IPS-15b (cell line): ENCODE data around the gene CDA.

Experiments used
- H3K27me3 ChIP-seq: one replicate; pipeline ENCODE4 v1.6.1; 2013; ENCODE audit warnings: low read length; ENCODE audit not compliant: control insufficient read depth, insufficient read depth
- H3K36me3 ChIP-seq: one replicate; pipeline ENCODE4 v1.6.1; 2013; ENCODE audit warnings: low read length; ENCODE audit not compliant: control insufficient read depth, insufficient read depth
- H3K4me1 ChIP-seq: one replicate; pipeline ENCODE4 v1.6.1; 2013; ENCODE audit warnings: mild to moderate bottlenecking, low read length; ENCODE audit not compliant: control insufficient read depth, insufficient read depth
- H3K4me3 ChIP-seq: one replicate; pipeline ENCODE4 v1.5.1; 2013; ENCODE audit warnings: low read depth, low read length
- H3K9ac ChIP-seq: one replicate; pipeline ENCODE4 v1.6.1; 2013; ENCODE audit warnings: low read depth, mild to moderate bottlenecking, low read length
- H3K9me3 ChIP-seq: one replicate; pipeline ENCODE4 v1.6.1; 2013; ENCODE audit warnings: mild to moderate bottlenecking, low read length; ENCODE audit not compliant: control insufficient read depth, insufficient read depth

Gene CDA

GRCh38 chr1:20661207-20662109, 72.6 kb downstream of the CDA start, which contains the start of gene DDOST:
Gene DDOST, minus strand, starts transcription at chr1:20661369. Its CDS starts 19 bp downstream, at chr1:20661350.
- Histone ChIP-seq H3K4me1 (no peaks in the 10 kb centered on the region), H3K9ac (peak within 1 kb of the TSS; percentile 87), H3K4me3 (peak within 1 kb of the TSS; percentile 94), H3K9me3 (no peaks in the 10 kb centered on the region), H3K36me3 (peaks cover 16% of the 10 kb centered on the region), H3K27me3 (no peaks in the 10 kb centered on the region)

DNA sequence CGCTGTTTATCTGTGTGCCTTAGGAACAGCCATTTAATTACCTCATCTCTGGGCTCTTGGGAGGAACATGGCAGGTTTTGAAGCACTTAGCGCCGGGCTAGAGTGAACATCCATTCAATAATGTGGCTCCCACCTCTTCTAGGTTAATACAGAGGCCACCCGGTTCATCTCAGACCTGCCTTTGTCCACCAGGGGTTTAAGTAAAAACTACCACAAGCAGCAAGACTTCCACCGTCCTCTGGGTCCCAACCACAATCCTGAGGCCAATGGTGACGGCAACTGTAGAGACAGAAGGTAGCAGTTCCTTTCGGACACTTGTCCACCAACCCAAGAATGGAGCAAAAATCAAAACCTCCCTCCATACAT, 73.2 kb downstream of the CDA start:
- peaks cover 11% of the 10 kb centered on the region for H3K36me3 ChIP-seq
- H3K27me3 ChIP-seq, result no peaks in the 10 kb centered on the region
- peak overlapping the region; percentile 64 for H3K4me3 ChIP-seq
- H3K9me3 ChIP-seq, result no peaks in the 10 kb centered on the region
- H3K9ac ChIP-seq, result peak overlapping the region; percentile 70
- no peaks in the 10 kb centered on the region for H3K4me1 ChIP-seq

DNA sequence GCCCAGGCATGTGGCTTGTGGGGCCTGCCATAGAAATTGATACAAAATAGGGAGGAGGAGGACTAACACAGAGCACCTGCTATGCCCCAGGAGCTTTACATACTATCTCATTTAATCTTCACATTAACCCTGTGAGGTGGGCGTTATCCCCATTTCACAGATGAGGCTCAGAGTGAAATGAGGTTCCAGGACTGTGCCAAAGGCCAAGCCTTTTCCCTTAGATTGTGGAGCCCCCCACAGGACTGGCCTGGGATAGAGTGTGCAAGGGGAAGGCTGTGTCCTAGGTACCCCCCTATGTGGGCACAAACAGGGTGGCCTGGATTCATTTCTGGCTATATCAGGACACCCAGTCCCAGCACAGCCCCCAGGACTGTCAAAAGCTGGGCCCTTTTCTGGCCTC, 74.5 kb downstream of the CDA start:
- Histone ChIP-seq H3K27me3 (no peaks in the 10 kb centered on the region), H3K9me3 (no peaks in the 10 kb centered on the region), H3K4me1 (no peaks in the 10 kb centered on the region), H3K9ac (no peak overlapping the region), H3K36me3 (no peaks in the 10 kb centered on the region), H3K4me3 (no peak overlapping the region)

- Histone ChIP-seq H3K27me3 (no peaks in the 10 kb centered on the region), H3K9me3 (no peaks in the 10 kb centered on the region), H3K4me3 (no peak overlapping the region), H3K9ac (no peak overlapping the region), H3K4me1 (no peaks in the 10 kb centered on the region), H3K36me3 (no peaks in the 10 kb centered on the region)
These were observed 75.2 kb downstream of the CDA start for GRCh38 chr1:20663969-20664715.

DNA sequence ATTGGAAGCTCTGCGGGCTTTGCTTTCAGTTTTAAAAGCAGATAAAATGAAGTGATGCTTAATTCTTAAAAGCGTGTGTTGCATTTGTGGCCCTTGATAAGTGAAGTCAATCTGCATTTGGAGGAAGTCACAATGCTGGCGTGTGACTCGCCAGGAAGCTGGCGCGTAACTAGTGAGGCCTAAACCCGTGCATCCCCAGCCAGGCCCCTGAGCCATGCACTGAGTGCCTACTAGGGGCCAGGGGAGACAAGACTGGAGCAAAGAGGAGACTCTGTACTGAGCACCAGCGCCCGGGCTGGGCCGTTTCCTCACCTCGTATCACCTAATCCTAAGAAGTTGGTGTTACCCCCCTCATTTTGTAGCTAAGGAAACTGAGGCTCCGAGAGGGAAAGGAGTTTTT, 76.8 kb downstream of the CDA start:
- no peak overlapping the region for H3K9ac ChIP-seq
- H3K27me3 ChIP-seq, result no peaks in the 10 kb centered on the region
- no peaks in the 10 kb centered on the region for H3K4me1 ChIP-seq
- H3K36me3 ChIP-seq, result peaks cover 4% of the 10 kb centered on the region
- H3K9me3 ChIP-seq, result no peaks in the 10 kb centered on the region
- no peak overlapping the region for H3K4me3 ChIP-seq

DNA sequence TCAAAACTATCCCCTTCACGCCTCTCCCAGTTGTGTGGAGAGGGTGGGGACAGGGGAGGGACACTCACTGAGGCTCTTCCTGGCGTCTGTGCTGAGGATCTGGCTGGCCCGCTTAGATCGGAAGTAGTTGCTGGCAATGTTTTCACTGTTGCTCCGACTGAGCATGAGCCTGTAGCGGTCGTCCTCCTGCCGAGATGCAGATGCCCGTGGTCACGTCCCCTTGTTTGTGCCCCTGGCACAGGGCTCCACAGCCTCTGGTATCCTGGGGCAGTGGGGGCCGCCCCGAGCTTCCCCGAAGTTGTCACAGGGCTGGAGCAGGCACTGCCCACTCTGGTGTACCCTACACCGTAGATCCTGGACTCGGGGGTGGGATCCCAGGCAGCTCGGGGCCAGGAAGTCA, 77.2 kb downstream of the CDA start:
- H3K9me3 ChIP-seq, result no peaks in the 10 kb centered on the region
- H3K4me1 ChIP-seq, result no peaks in the 10 kb centered on the region
- H3K4me3 ChIP-seq, result no peak overlapping the region
- H3K36me3 ChIP-seq, result peaks cover 8% of the 10 kb centered on the region
- no peaks in the 10 kb centered on the region for H3K27me3 ChIP-seq
- H3K9ac ChIP-seq, result no peak overlapping the region

DNA sequence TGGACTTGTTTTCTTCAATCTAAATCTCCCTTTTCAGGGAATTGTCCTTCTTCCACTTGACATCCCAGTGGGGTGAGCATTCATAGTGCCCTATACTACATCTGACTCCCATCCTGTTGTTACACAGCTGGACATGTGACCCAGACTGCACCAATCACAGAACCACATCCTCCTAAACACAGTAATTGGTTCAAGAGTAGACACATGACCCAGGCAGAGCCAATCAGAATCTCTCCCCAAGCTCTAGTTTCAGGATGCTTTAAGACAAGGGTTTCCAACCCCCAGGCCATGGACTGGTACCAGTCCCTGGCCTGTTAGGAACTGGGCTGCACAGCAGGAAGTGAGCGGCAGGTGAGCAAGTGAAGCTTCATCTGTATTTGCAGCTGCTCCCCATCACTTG, 77.9 kb downstream of the CDA start:
- Histone ChIP-seq H3K4me3 (no peak overlapping the region), H3K27me3 (no peaks in the 10 kb centered on the region), H3K4me1 (no peaks in the 10 kb centered on the region), H3K9me3 (no peaks in the 10 kb centered on the region), H3K9ac (no peak overlapping the region), H3K36me3 (peaks cover 14% of the 10 kb centered on the region)
